Uterus (tissue), 4 donors: Measurements from ENCODE around the gene EEFSEC. TPM values are rescaled to one million over a fixed set of nuclear protein-coding genes. Genes with fewer than 3 reads are reported as not detected.
A peak's percentile ranks its signal among the peaks of the same experiment; 100 is the strongest.

Source experiments
- DNase-seq, 2 donors: peaks; one replicate each; pipeline ENCODE4 v3.0.0-alpha.2; 2019 to 2020
- H3K27ac ChIP-seq, 2 donors: fragments of 200-600 bp; sonication (generic); 1 replicate in 1 of 2; 2 replicates in 1 of 2; pipeline ENCODE4 v1.5.1; 2016 to 2018
- H3K27me3 ChIP-seq, 2 donors: fragments of 200-600 bp; sonication (generic); one replicate each; pipeline ENCODE4 v1.5.1; 2018 to 2019; ENCODE audit warnings: control low read depth in 1 of 2
- H3K36me3 ChIP-seq, 2 donors: fragments of 200-600 bp; sonication (generic); one replicate each; pipeline ENCODE4 v1.5.1; 2019; ENCODE audit warnings: control low read depth in 1 of 2
- H3K4me1 ChIP-seq, 2 donors: fragments of 200-600 bp; sonication (generic); one replicate each; pipeline ENCODE4 v1.5.1; 2018 to 2019; ENCODE audit warnings: control low read depth in 1 of 2
- H3K4me3 ChIP-seq, 2 donors: fragments of 200-600 bp; sonication (generic); 1 replicate in 1 of 2; 2 replicates in 1 of 2; pipeline ENCODE4 v1.5.1; 2018 to 2019; ENCODE audit warnings: mild to moderate bottlenecking in 1 of 2
- H3K9me3 ChIP-seq, 2 donors: fragments of 200-600 bp; sonication (generic); one replicate each; pipeline ENCODE4 v1.5.1; 2019; ENCODE audit warnings: control low read depth in 1 of 2
- POLR2A ChIP-seq, 2 donors: fragments of 450-650 bp; IDR thresholded peaks; one replicate each; pipeline ENCODE4 v1.6.1; 2016; ENCODE audit warnings: antibody characterized with exemption in 2 of 2, mild to moderate bottlenecking in 1 of 2, moderate library complexity in 1 of 2
- intact Hi-C: fragments of 100-400 bp; cut with DNase I; formaldehyde crosslinking; loops from one replicate; pipeline ENCODE4 v1.15.1; 2023; ENCODE audit warnings: low total_unique reads
- total RNA-seq, 4 donors: library from RNA; depleted of rRNA in 3 of 4; stranded (reverse); fragments of >200 nt in 3 of 4; gene quantifications; one replicate each; pipeline versions ENCODE4 v1.1.0 to v1.2.4, GENCODE V29; 2014 to 2023
- TF ChIP-seq, protein P1 (sequence below), 4 experiments: fragments of 200-600 bp in 2 of 4; fragments of 450-650 bp in 2 of 4; sonication (generic) in 2 of 4; IDR thresholded peaks; one replicate each; pipeline ENCODE4 v1.5.1; 2016 to 2019; ENCODE audit warnings: antibody characterized with exemption in 4 of 4, mild to moderate bottlenecking in 2 of 4, moderate library complexity in 1 of 4
- donor health status: DM: yes; HTN: yes; CAD: no.

The EEFSEC gene
- total RNA-seq, 4 donors from 2014 or later = 2.9 to 20.0 (median 12.5) TPM

DNA sequence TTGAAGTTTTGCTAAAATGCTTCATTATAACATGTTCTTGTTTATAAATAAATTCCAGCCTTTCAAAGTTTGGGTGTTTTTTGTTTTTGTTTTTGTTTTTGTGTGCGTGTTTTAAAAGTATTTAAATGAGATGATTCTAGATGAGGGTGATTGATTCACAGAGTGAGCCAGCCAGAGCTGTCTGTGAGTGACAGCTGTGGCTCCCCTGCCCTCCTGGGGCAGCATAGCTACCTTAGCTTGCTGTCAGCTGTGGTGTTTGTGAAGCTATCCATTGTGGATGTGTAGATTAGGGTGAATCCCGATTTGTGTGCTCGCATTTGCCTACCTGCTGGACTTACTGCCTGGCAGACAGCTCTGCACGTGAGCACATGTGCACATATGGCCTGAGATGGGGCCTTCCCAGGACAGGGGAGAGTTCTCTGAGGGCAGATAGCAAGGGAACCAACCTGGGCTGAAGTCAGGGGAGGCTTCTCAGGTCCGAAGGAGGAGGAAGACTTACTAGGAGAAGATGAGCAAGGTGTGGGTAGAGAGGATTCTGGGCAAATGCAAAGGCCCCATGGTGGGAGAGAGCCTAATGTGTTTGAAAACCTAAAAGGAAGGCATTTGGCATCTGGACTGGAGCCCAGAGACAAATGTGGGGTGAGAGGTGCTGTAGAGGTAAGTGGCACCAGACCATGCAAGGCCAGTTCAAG, 124.2 kb downstream of the EEFSEC start:
- no peak overlapping the region for H3K4me3 ChIP-seq
- H3K4me1 ChIP-seq = peaks cover 16 to 31% of the 10 kb centered on the region in 2 donors
- H3K27ac ChIP-seq = peak overlapping the region; percentile 33 to 82
- DNase-seq = no peak
- no peaks in the 10 kb centered on the region for H3K36me3 ChIP-seq
- TF ChIP-seq, protein P1, sequence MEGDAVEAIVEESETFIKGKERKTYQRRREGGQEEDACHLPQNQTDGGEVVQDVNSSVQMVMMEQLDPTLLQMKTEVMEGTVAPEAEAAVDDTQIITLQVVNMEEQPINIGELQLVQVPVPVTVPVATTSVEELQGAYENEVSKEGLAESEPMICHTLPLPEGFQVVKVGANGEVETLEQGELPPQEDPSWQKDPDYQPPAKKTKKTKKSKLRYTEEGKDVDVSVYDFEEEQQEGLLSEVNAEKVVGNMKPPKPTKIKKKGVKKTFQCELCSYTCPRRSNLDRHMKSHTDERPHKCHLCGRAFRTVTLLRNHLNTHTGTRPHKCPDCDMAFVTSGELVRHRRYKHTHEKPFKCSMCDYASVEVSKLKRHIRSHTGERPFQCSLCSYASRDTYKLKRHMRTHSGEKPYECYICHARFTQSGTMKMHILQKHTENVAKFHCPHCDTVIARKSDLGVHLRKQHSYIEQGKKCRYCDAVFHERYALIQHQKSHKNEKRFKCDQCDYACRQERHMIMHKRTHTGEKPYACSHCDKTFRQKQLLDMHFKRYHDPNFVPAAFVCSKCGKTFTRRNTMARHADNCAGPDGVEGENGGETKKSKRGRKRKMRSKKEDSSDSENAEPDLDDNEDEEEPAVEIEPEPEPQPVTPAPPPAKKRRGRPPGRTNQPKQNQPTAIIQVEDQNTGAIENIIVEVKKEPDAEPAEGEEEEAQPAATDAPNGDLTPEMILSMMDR (IDR thresholded peaks at IDR 0.05) = no peak
- TF ChIP-seq POLR2A (IDR thresholded peaks at IDR 0.05) = no peak
- H3K9me3 ChIP-seq = no peaks in the 10 kb centered on the region
- intact Hi-C loops = no loop called here
- no peaks in the 10 kb centered on the region for H3K27me3 ChIP-seq

DNA sequence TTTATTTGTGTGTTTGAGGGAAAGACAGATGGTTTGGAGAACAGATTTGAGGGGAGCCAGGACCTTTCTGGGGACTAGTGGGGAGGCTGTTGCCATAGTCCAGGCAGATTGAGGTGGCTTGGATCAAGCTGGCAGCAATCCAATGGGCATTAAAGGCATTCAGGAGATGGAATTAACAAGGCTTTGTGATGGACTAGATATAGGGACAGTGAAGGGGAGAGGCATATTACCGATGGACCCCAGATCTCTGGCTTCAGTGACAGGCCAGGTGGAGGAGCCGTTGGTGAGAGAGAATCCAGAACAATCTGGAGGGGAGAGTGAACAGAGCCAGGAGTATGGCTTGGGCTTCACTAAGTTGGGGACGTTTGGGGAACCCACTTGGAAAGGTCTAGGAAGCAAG, 124.8 kb downstream of the EEFSEC start:
- H3K4me3 ChIP-seq = no peak overlapping the region
- no peak for DNase-seq
- intact Hi-C loops = no loop called here
- H3K9me3 ChIP-seq = no peaks in the 10 kb centered on the region
- TF ChIP-seq, protein P1 (IDR thresholded peaks at IDR 0.05) = no peak
- TF ChIP-seq POLR2A (IDR thresholded peaks at IDR 0.05) = no peak
- peak overlapping the region; percentile 33 to 82 for H3K27ac ChIP-seq
- H3K27me3 ChIP-seq = no peaks in the 10 kb centered on the region
- H3K4me1 ChIP-seq = peaks cover 21 to 35% of the 10 kb centered on the region in 2 donors
- H3K36me3 ChIP-seq = no peaks in the 10 kb centered on the region

DNA sequence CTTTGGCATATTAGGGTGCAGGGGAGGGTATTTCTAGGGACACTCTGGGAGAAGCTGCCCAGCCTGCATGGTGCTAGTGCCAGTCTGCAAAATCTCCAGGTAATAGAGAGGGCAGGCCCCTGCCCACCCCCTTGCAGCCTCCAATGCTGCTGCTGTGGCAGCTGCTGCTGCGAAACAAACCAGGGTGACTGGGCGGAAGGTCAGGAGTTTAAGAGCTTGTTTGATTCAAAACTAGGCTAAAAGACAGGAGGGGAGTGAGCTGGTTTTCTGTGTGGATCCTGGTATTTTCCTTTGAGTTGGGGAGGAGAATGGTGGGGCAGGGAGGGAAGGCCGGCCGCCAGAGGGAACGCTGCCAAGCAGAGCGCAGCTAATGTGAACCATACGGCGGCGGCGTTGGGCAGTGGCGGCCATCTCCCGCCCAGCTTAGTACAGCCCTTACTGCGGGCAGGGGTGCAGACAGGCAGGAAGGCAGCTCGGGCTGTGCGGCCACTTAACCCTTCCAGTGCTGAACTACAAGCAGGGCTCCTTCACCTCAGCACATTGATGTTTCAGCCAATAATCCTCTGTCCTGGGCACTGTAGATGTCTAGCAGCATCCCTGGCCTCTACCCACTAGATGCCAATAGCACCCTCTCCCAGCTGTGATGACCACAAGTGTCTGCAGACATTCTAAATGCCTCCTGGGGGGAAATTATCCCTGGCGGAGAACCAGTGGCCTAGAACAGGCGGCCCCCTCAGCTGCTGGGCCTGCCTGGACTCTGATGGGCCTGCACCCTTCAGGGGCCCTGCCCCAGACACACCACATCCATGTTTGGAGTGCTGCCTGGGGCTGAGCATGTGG, 125.7 kb downstream of the EEFSEC start:
- Histone ChIP-seq H3K36me3 (no peaks in the 10 kb centered on the region), H3K27ac (peak overlapping the region; percentile 33 to 82), H3K4me3 (no peak overlapping the region), H3K4me1 (peaks cover 21 to 35% of the 10 kb centered on the region in 2 donors), H3K27me3 (no peaks in the 10 kb centered on the region), H3K9me3 (no peaks in the 10 kb centered on the region)
- intact Hi-C loops = no loop called here
- peak; percentile 85 to 87 for DNase-seq
- TF ChIP-seq, protein P1 (IDR thresholded peaks at IDR 0.05) = peak in 2 of 4 experiments; percentile 4 to 27
- no peak for TF ChIP-seq POLR2A (IDR thresholded peaks at IDR 0.05)

DNA sequence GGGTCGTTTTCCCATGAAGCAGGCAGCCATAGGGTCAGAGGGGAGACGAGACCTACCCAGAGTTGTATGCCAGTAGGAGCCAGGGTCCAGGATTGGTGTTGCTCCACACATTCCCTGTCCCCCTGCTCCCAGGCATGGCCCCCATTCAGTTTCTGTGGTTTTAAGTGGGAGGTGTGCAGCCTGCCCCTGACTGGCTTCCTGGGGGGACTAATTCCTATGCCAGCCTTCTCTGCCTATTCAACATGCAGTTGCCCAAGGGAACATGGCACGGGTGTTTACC, 126.3 kb downstream of the EEFSEC start:
- TF ChIP-seq POLR2A (IDR thresholded peaks at IDR 0.05) = no peak
- TF ChIP-seq, protein P1 (IDR thresholded peaks at IDR 0.05) = no peak
- Histone ChIP-seq H3K9me3 (no peaks in the 10 kb centered on the region), H3K27ac (peak overlapping the region; percentile 33 to 82), H3K27me3 (no peaks in the 10 kb centered on the region), H3K4me3 (no peak overlapping the region), H3K4me1 (peaks cover 21 to 35% of the 10 kb centered on the region in 2 donors), H3K36me3 (no peaks in the 10 kb centered on the region)
- DNase-seq = no peak
- intact Hi-C loops = no loop called here

DNA sequence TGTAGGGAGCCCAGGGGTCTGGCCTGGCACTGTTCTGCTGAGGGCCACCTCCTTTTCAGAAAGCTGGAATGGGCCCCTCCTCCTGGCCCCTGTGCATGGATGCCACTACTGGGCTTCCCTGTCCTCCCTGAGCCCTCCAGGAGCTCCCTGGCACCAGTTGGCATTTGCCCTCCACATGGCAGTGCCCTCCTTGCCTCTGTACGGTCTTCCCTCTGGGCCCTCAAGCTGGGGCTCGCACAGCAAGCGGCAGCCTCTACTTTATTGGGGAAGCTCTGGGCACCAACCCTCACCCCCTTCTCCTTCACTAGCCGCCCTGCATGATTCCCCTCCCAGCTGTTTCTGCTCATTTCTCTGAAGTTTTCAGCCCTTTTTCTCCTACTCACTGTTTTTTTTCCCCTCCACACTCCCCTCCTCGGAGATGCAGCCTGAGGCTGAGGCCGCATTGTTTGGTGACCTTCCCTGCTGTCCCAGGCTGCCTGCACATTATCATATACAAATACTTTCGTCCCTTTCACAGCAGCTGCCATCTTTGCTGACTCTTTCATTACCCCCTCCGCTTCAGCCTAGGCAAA, 127.3 kb downstream of the EEFSEC start:
- intact Hi-C loops = no loop called here
- Histone ChIP-seq H3K4me1 (peaks cover 14 to 35% of the 10 kb centered on the region in 2 donors), H3K9me3 (no peaks in the 10 kb centered on the region), H3K27ac (peak overlapping the region; percentile 70 to 82), H3K27me3 (no peaks in the 10 kb centered on the region), H3K36me3 (no peaks in the 10 kb centered on the region), H3K4me3 (no peak overlapping the region)
- TF ChIP-seq POLR2A (IDR thresholded peaks at IDR 0.05) = no peak
- TF ChIP-seq, protein P1 (IDR thresholded peaks at IDR 0.05) = no peak
- no peak for DNase-seq
